ENCODE results near the gene ZMYND10. TPM values are rescaled to one million over a fixed set of nuclear protein-coding genes. Genes with fewer than 3 reads are reported as not detected.

Gene ZMYND10
- total RNA-seq, 1 experiment from 2014 or later, result 0.74 TPM

- DNase-seq (ENCODE audit: low spot score) (no peak), ATAC-seq (no peak)
- CTCF ChIA-PET, result interaction anchor here (2.1 kb wide), 1 partner anchor 14 kb away, joined by 4 read pairs; the partner anchor contains the start of gene HYAL1
- Mint-ChIP-seq H3K4me1 (peaks cover 17% of the 10 kb centered on the region), H3K27ac (no peak overlapping the region), H3K4me3 (no peak overlapping the region), H3K27me3 (ENCODE audit: low read depth) (no peaks in the 10 kb centered on the region), H3K9me3 (peaks cover 5% of the 10 kb centered on the region; the same call in 1 of the 2 replicates), H3K36me3 (peaks cover 46% of the 10 kb centered on the region)
- POLR2A ChIA-PET, result interaction anchor here (0.6 kb wide), 1 partner anchor 69 kb away, joined by 3 read pairs; no protein-coding TSS in a partner anchor
- TF ChIP-seq NFATC4 (CRISPR knock-in tag; IDR thresholded peaks at IDR 0.05) (no peak), GABPB1 (CRISPR knock-in tag; IDR thresholded peaks at IDR 0.05) (no peak), ZBTB43 (CRISPR knock-in tag; IDR thresholded peaks at IDR 0.05) (no peak), ERG (CRISPR knock-in tag; IDR thresholded peaks at IDR 0.05) (no peak), TCF7 (CRISPR knock-in tag; IDR thresholded peaks at IDR 0.05; ENCODE audit: low read depth) (no peak), ZNF232 (CRISPR knock-in tag; IDR thresholded peaks at IDR 0.05) (no peak), IRF1 (CRISPR knock-in tag; IDR thresholded peaks at IDR 0.05) (no peak), ATF6 (CRISPR knock-in tag; IDR thresholded peaks at IDR 0.05) (no peak), AFF4 (CRISPR knock-in tag; IDR thresholded peaks at IDR 0.05; ENCODE audit: borderline replicate concordance) (no peak), GRHL2 (CRISPR knock-in tag; IDR thresholded peaks at IDR 0.05; ENCODE audit: insufficient replicate concordance, severe bottlenecking) (no peak), ZNF263 (CRISPR knock-in tag; IDR thresholded peaks at IDR 0.05; ENCODE audit: low read depth) (no peak), EMX1 (CRISPR knock-in tag; IDR thresholded peaks at IDR 0.05) (no peak), FOXJ3 (CRISPR knock-in tag; IDR thresholded peaks at IDR 0.05; ENCODE audit: borderline replicate concordance) (no peak), ATF2 (CRISPR knock-in tag; IDR thresholded peaks at IDR 0.05; ENCODE audit: borderline replicate concordance, low read depth) (no peak), E2F1 (CRISPR knock-in tag; IDR thresholded peaks at IDR 0.05) (no peak), MYBL2 (CRISPR knock-in tag; IDR thresholded peaks at IDR 0.05) (no peak)
Measured at GRCh38 chr3:50317300-50317699, 28.2 kb downstream of the ZMYND10 start.

All from WTC11 (cell line).